GM18951 (cell line): ENCODE measurements around the gene CST2.
"Not testable (repeated sequence)": the region's sequence is repeated elsewhere in the genome, so short reads cannot be mapped to it uniquely, and the experiment has no call there.

Source experiments
- POLR2A ChIP-seq: IDR thresholded peaks from 4 replicates; pipeline ENCODE4 v1.6.1; 2011; ENCODE audit warnings: mild to moderate bottlenecking; ENCODE audit not compliant: insufficient read length, insufficient read depth; ENCODE audit errors: extremely low read depth
- in situ Hi-C: fragments of 300-500 bp; cut with MboI; formaldehyde crosslinking; loops from one replicate; pipeline ENCODE4 v1.12.0; 2022; ENCODE audit warnings: low sequenced_read_pairs, mixed read lengths, inconsistent platforms; ENCODE audit not compliant: unreplicated experiment

Gene CST2

DNA sequence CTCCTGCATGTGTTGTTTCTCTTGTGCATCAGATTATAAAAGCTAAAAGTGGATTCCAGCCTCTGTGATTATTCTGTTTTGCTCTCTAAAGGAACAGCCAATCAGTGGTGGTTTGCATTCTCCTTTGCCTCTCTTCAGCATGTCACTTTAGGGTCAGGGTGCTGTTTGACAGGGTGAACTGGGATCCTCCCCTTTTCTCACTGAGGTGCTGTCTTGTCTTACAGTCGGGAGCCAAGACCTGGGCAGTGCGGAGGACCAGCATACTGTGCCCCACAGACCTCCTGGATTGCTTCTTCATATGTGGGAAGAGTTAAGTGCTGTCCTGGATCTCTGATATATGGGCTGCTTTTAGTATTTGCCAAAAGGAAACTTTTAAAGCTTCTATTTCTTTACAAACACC is 15.2 kb upstream of the CST2 start:
- TF ChIP-seq POLR2A = no peak
- in situ Hi-C loops = no loop called here

DNA sequence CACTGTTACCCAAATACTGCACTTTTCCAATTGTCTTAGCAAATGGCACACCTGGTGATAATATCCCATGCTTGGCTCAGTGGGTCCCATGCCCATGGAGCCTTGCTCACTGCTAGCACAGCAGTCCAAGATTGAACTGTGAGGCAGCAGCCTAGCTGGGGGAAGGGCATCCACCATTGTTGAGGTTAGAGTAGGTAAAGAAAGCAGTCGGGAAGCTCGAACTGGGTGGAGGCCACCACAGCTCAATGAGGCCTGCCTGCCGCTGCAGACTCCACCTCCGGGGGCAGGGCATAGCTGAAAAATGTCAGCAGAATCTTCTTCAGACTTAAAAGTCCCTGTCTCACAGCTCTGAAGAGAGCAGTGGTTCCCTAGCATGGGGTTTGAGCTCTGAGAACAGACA is 9.2 kb upstream of the CST2 start:
- no peak for TF ChIP-seq POLR2A
- in situ Hi-C loops = no loop called here

DNA sequence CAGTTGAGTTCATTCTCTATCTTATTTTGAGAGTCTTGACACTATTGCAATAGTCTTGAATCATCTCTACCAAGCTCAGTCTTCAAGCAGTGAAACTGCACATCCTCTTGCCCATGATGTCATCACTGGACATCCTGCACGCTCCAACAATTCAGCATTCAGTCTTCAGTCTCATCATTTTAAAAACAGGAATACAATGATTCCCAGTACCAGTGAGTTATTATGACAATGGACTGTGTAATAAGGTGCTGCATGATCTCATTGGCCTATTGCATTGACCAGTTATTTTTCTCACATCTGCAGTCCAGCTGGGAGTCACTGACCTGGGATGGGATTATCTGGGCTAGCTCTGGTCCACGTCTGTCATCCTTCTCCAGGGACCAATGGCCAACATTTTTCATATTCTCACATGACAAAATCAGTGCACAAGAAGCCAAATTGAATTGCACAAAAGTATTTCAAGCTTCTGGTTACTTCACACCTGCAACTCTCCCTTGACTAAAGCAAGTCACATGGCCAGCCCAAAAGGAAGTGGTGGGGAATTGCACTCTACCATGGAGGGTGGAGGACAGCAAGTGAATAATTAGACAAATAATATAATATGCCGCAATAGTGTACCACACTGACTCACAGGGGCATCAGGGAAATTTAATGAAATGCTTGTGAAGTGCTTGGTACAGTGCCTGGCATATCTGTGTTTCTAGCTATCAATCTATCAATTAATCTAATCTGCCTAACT is 6.4 kb upstream of the CST2 start:
- in situ Hi-C loops = no loop called here

DNA sequence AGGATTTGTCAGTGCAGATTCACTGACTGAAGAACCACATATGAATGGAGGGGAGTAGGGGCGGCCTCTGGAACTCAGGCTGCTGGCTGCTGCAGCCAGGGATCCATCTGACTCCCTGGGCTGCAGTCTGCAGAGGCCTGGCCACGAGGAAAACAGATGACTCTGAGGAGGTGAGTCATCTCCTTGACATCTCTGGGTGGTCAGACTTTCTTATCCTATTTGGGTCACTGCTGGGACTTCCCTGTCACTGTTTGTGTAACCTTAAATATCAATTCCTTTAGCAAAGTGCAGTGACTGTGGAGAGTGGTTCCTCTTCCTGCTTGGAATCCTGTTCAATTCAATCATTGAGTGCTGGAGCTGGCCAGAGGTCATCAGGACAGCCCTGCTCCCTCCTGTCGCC is 5.4 kb upstream of the CST2 start:
- in situ Hi-C loops = not testable (repeated sequence)

More for the DNA sequence above, 6.4 kb upstream of the CST2 start:
- no peak for TF ChIP-seq POLR2A

- in situ Hi-C loops = no loop called here
- no peak for TF ChIP-seq POLR2A
Measured at GRCh38 chr20:23823621-23824324, 2.8 kb downstream of the CST2 start.

- no peak for TF ChIP-seq POLR2A
- in situ Hi-C loops = no loop called here
Measured at GRCh38 chr20:23823111-23823510, 3.4 kb downstream of the CST2 start.

GRCh38 chr20:23820493-23820892 is 6.0 kb downstream of the CST2 start:
- TF ChIP-seq POLR2A = no peak
- in situ Hi-C loops = no loop called here

DNA sequence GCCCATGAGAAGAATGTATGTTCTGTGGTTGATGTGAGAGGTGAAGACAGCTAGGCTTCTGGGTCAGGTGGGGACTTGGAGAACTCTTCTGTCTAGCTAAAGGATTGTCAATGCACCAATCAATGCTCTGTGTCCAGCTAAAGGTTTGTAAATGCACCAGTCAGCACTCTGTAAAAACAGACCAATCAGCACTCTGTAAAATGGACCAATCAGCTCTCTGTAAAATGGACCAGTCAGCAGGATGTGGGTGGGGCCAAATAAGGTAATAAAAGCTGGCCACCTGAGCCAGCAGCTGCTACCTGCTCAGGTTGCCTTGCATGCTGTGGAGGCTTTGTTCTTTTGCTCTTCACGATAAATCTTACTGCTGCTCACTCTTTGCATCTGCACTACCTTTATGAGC is 15.0 kb downstream of the CST2 start:
- in situ Hi-C loops = not testable (repeated sequence)

GRCh38 chr20:23810349-23810748 is 16.2 kb downstream of the CST2 start:
- in situ Hi-C loops = not testable (repeated sequence)

DNA sequence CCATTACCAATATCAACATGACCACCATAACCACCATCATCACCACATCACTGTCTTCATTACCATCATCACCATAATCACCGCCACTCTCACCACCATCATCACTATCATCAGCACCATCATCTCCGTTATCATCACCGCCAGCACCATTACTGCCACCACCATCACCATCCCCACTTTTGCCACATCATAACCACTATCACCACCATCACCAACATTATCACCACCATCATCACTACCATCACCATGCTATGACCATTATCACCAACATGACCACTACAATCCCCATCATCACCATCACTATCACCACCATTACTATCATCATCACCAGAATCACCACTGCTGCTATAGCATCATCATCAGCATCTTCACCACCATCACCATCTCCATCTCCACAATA is 25.7 kb downstream of the CST2 start:
- no peak for TF ChIP-seq POLR2A
- in situ Hi-C loops = no loop called here

- in situ Hi-C loops = loop anchor here (10.0 kb wide), 1 partner anchor 195 kb away; no protein-coding TSS in a partner anchor
Measured at GRCh38 chr20:23799216-23799847, 27.2 kb downstream of the CST2 start.

- in situ Hi-C loops = loop anchor here (10.0 kb wide), 1 partner anchor 199 kb away; no protein-coding TSS in a partner anchor
Measured at GRCh38 chr20:23795526-23795925, 31.0 kb downstream of the CST2 start.

GRCh38 chr20:23794841-23795240 is 31.7 kb downstream of the CST2 start:
- TF ChIP-seq POLR2A = no peak
- in situ Hi-C loops = loop anchor here (10.0 kb wide), 1 partner anchor 200 kb away; no protein-coding TSS in a partner anchor

More at GRCh38 chr20:23795526-23795925, 31.0 kb downstream of the CST2 start:
- no peak for TF ChIP-seq POLR2A

DNA sequence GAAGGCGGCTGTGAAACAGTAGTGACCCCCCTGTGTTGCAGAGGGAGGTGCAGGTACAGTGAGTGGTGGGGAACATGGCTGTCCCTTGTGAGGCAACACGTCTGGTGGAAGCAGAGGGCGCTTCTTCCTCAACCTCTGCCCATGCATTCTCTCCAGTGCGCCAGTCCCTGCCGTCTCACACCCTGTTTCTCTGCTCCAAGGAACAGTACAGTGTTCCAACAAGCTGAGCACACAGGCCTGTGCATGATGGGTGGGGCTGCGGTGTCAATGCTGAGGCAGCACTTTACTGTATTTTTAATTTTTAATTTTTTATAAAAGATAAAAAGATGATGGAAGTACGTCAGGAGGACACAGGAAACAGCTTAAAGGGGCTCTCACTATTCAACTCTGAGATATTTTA is 32.5 kb downstream of the CST2 start:
- in situ Hi-C loops = loop anchor here (10.0 kb wide), 1 partner anchor 201 kb away; no protein-coding TSS in a partner anchor
- TF ChIP-seq POLR2A = no peak
